OCI-LY1 (cell line): ENCODE measurements around the gene TSPAN2.

Experiments used
- H2AFZ ChIP-seq: fragments of 200-600 bp; sonication (generic), shearing (Covaris generic); 2 replicates; pipeline ENCODE4 v1.6.0; 2014; ENCODE audit warnings: antibody characterized with exemption, mild to moderate bottlenecking, low read length
- H3F3A ChIP-seq: fragments of 200-600 bp; sonication (generic), shearing (Covaris generic); 2 replicates; pipeline ENCODE4 v1.6.0; 2014; ENCODE audit warnings: mild to moderate bottlenecking, antibody characterized with exemption, low read length, moderate library complexity; ENCODE audit not compliant: insufficient read depth
- H3K27ac ChIP-seq: fragments of 200-600 bp; sonication (generic); 2 replicates; pipeline ENCODE4 v1.5.1; 2014; ENCODE audit warnings: low read length, mixed run types, mild to moderate bottlenecking, low read depth; ENCODE audit not compliant: poor library complexity, severe bottlenecking
- H3K27me3 ChIP-seq: fragments of 200-600 bp; sonication (generic); 2 replicates; pipeline ENCODE4 v1.6.0; 2014; ENCODE audit warnings: antibody characterized with exemption, mild to moderate bottlenecking, low read length, moderate library complexity; ENCODE audit not compliant: insufficient read depth
- H3K36me3 ChIP-seq: fragments of 200-600 bp; sonication (generic); 2 replicates; pipeline ENCODE4 v1.6.1; 2014; ENCODE audit warnings: mild to moderate bottlenecking, antibody characterized with exemption, low read length, moderate library complexity, mixed read lengths; ENCODE audit not compliant: insufficient read depth
- H3K4me1 ChIP-seq: fragments of 200-600 bp; sonication (generic); 2 replicates; pipeline ENCODE4 v1.5.1; 2014; ENCODE audit warnings: mild to moderate bottlenecking, low read length, moderate library complexity; ENCODE audit not compliant: insufficient read depth, severe bottlenecking
- H3K4me2 ChIP-seq: fragments of 200-600 bp; sonication (generic), shearing (Covaris generic); 2 replicates; pipeline ENCODE4 v1.6.1; 2014; ENCODE audit warnings: low read length
- H3K4me3 ChIP-seq: fragments of 200-600 bp; sonication (generic); 2 replicates; pipeline ENCODE4 v1.5.1; 2014; ENCODE audit warnings: low read length, low read depth, mild to moderate bottlenecking, mixed read lengths; ENCODE audit not compliant: poor library complexity, severe bottlenecking
- H3K79me2 ChIP-seq: fragments of 200-600 bp; shearing (Covaris generic); 2 replicates; pipeline ENCODE4 v1.6.1; 2016; ENCODE audit warnings: mixed run types, low read length, mixed read lengths; ENCODE audit not compliant: insufficient read depth
- H3K9ac ChIP-seq: fragments of 200-600 bp; sonication (generic), shearing (Covaris generic); 2 replicates; pipeline ENCODE4 v1.6.1; 2014; ENCODE audit warnings: mild to moderate bottlenecking, low read length, mixed read lengths
- H3K9me2 ChIP-seq: fragments of 200-600 bp; sonication (generic), shearing (Covaris generic); 2 replicates; pipeline ENCODE4 v1.6.1; 2014; ENCODE audit warnings: low read depth, mild to moderate bottlenecking, low read length, mixed read lengths
- H3K9me3 ChIP-seq: fragments of 200-600 bp; shearing (Covaris generic); 2 replicates; pipeline ENCODE4 v1.6.1; 2014; ENCODE audit warnings: low read length, mixed read lengths
- H4K20me1 ChIP-seq: fragments of 200-600 bp; sonication (generic), shearing (Covaris generic); 2 replicates; pipeline ENCODE4 v1.6.0; 2016; ENCODE audit warnings: mild to moderate bottlenecking, low read length; ENCODE audit not compliant: insufficient read depth
- CTCF ChIP-seq: fragments of 200-600 bp; sonication (generic), shearing (Covaris generic); IDR thresholded peaks from 2 replicates; pipeline ENCODE4 v1.5.1; 2017; ENCODE audit warnings: mild to moderate bottlenecking, antibody characterized with exemption, low read length, moderate library complexity, mixed read lengths
- EZH2 ChIP-seq: fragments of 200-600 bp; sonication (generic), shearing (Covaris generic); IDR thresholded peaks from 2 replicates; pipeline ENCODE4 v1.8.0; 2017; ENCODE audit warnings: borderline replicate concordance, mixed run types, mild to moderate bottlenecking, antibody characterized with exemption, low read length, moderate library complexity, mixed read lengths

TSPAN2 gene

GRCh38 chr1:115077286-115077983 is 11.9 kb downstream of the TSPAN2 start:
- Histone ChIP-seq H3K9ac (no peak overlapping the region), H3K9me2 (no peaks in the 10 kb centered on the region), H3K4me3 (no peak overlapping the region), H2AFZ (no peak overlapping the region), H3K79me2 (no peaks in the 10 kb centered on the region), H3K27ac (no peak overlapping the region), H3F3A (no peaks in the 10 kb centered on the region), H3K4me1 (no peaks in the 10 kb centered on the region), H3K27me3 (no peaks in the 10 kb centered on the region), H4K20me1 (no peaks in the 10 kb centered on the region), H3K4me2 (no peak overlapping the region), H3K9me3 (no peaks in the 10 kb centered on the region), H3K36me3 (no peaks in the 10 kb centered on the region)
- TF ChIP-seq CTCF: no peak
- no peak for TF ChIP-seq EZH2

- Histone ChIP-seq H3K36me3 (no peaks in the 10 kb centered on the region), H4K20me1 (no peaks in the 10 kb centered on the region), H3K9me3 (no peaks in the 10 kb centered on the region), H3K4me3 (no peak overlapping the region), H3K9ac (no peak overlapping the region), H3K27ac (no peak overlapping the region), H3K4me2 (no peak overlapping the region), H2AFZ (no peak overlapping the region), H3K4me1 (no peaks in the 10 kb centered on the region), H3K27me3 (no peaks in the 10 kb centered on the region), H3F3A (no peaks in the 10 kb centered on the region), H3K79me2 (no peaks in the 10 kb centered on the region), H3K9me2 (no peaks in the 10 kb centered on the region)
- no peak for TF ChIP-seq CTCF
- TF ChIP-seq EZH2: no peak
These were observed 12.9 kb downstream of the TSPAN2 start for GRCh38 chr1:115076384-115076915.

GRCh38 chr1:115074839-115075534 is 14.3 kb downstream of the TSPAN2 start:
- Histone ChIP-seq H3K36me3 (no peaks in the 10 kb centered on the region), H3K9me2 (no peaks in the 10 kb centered on the region), H4K20me1 (no peaks in the 10 kb centered on the region), H3K79me2 (no peaks in the 10 kb centered on the region), H3F3A (no peaks in the 10 kb centered on the region), H3K27ac (no peak overlapping the region), H3K9ac (no peak overlapping the region), H3K4me3 (no peak overlapping the region), H3K4me1 (no peaks in the 10 kb centered on the region), H3K4me2 (no peak overlapping the region), H2AFZ (no peak overlapping the region), H3K9me3 (no peaks in the 10 kb centered on the region), H3K27me3 (0 out of 2 replicates have a peak, but pooled peaks cover 4% of the 10 kb centered on the region)
- TF ChIP-seq CTCF (no peak), EZH2 (no peak)
